GM18861 (cell line): ENCODE results near the gene UGT1A6.
"Not testable (repeated sequence)": the region's sequence is repeated elsewhere in the genome, so short reads cannot be mapped to it uniquely, and the experiment has no call there.

Source experiments
- ATAC-seq: cut with Tn5 transposase; IDR thresholded peaks from one replicate; pipeline ENCODE4 v1.9.1; 2021; ENCODE audit not compliant: unreplicated experiment

Gene UGT1A6

GRCh38 chr2:233684640-233685039 is 8.1 kb upstream of the UGT1A6 start:
- ATAC-seq = no peak

GRCh38 chr2:233686928-233687327 is 5.8 kb upstream of the UGT1A6 start:
- no peak for ATAC-seq

GRCh38 chr2:233688341-233688740 is 4.3 kb upstream of the UGT1A6 start:
- no peak for ATAC-seq

- ATAC-seq = no peak
Observed at GRCh38 chr2:233689031-233689430, 3.7 kb upstream of the UGT1A6 start.

- ATAC-seq = no peak
Observed at GRCh38 chr2:233689501-233689900, 3.2 kb upstream of the UGT1A6 start.

- ATAC-seq = no peak
Observed at GRCh38 chr2:233690444-233690843, 2.2 kb upstream of the UGT1A6 start.

- no peak for ATAC-seq
Observed at GRCh38 chr2:233691443-233692433, 952 bp upstream of the UGT1A6 start.

- no peak for ATAC-seq
Observed at GRCh38 chr2:233693963-233694362, 1.3 kb downstream of the UGT1A6 start.

- ATAC-seq = no peak
Observed at GRCh38 chr2:233698740-233699139, 6.0 kb downstream of the UGT1A6 start.

GRCh38 chr2:233699424-233700027 is 6.8 kb downstream of the UGT1A6 start:
- ATAC-seq = no peak

GRCh38 chr2:233700028-233700635 is 7.4 kb downstream of the UGT1A6 start:
- no peak for ATAC-seq

GRCh38 chr2:233700842-233701241 is 8.2 kb downstream of the UGT1A6 start:
- ATAC-seq = not testable (repeated sequence)

GRCh38 chr2:233702238-233702637 is 9.5 kb downstream of the UGT1A6 start:
- no peak for ATAC-seq

GRCh38 chr2:233705911-233706506 is 13.3 kb downstream of the UGT1A6 start:
- ATAC-seq = no peak

- no peak for ATAC-seq
Observed at GRCh38 chr2:233706720-233707119, 14.0 kb downstream of the UGT1A6 start.

GRCh38 chr2:233707940-233708644 is 15.4 kb downstream of the UGT1A6 start:
- no peak for ATAC-seq

GRCh38 chr2:233708942-233709341 is 16.3 kb downstream of the UGT1A6 start:
- no peak for ATAC-seq

- ATAC-seq = no peak
Observed at GRCh38 chr2:233711312-233712008, 18.8 kb downstream of the UGT1A6 start.

- no peak for ATAC-seq
Observed at GRCh38 chr2:233712611-233713261, 20.0 kb downstream of the UGT1A6 start, which contains the start of gene UGT1A5. Gene UGT1A5, plus strand, starts transcription at chr2:233712907. Its CDS starts 85 bp downstream, at chr2:233712992.

- ATAC-seq = no peak
Observed at GRCh38 chr2:233713262-233713615, 20.5 kb downstream of the UGT1A6 start.
